DND-41 (cell line): Measurements from ENCODE around the gene GTPBP1.

Experiments
- ATAC-seq: fragments of 200-7000 bp; cut with Tn5 transposase; 3 replicates; pipeline ENCODE4 v1.9.1; 2021; ENCODE audit warnings: low read depth; ENCODE audit not compliant: insufficient read depth
- DNase-seq: peaks from one replicate; pipeline ENCODE4 v3.0.0-alpha.2; 2020
- H2AFZ ChIP-seq: 2 replicates; pipeline ENCODE4 v1.6.0; 2012; ENCODE audit warnings: low read depth, low read length
- H3K27ac ChIP-seq: 2 replicates; pipeline ENCODE4 v1.5.1; 2012; ENCODE audit warnings: low read length, inconsistent platforms
- H3K27me3 ChIP-seq: fragments of 200-600 bp; sonication (generic); 2 replicates; pipeline ENCODE4 v1.6.0; 2012; ENCODE audit warnings: low read length, mild to moderate bottlenecking, inconsistent platforms; ENCODE audit not compliant: insufficient read depth, poor library complexity
- H3K36me3 ChIP-seq: 2 replicates; pipeline ENCODE4 v1.5.1; 2012; ENCODE audit warnings: low read length, inconsistent platforms; ENCODE audit not compliant: insufficient read depth
- H3K4me1 ChIP-seq: 2 replicates; pipeline ENCODE4 v1.5.1; 2012; ENCODE audit warnings: mild to moderate bottlenecking, low read length; ENCODE audit not compliant: insufficient read depth
- H3K4me2 ChIP-seq: 2 replicates; pipeline ENCODE4 v1.6.0; 2012; ENCODE audit warnings: mild to moderate bottlenecking, moderate library complexity, low read length, inconsistent platforms; ENCODE audit not compliant: insufficient read depth
- H3K4me3 ChIP-seq, 2 experiments: fragments of 200-600 bp in 1 of 2; shearing (Covaris generic) in 1 of 2; 2 replicates each; pipeline ENCODE4 v1.5.1; 2012 to 2016; ENCODE audit warnings: inconsistent platforms in 2 of 2, low read length in 2 of 2, mild to moderate bottlenecking in 2 of 2, low read depth in 1 of 2, moderate library complexity in 1 of 2
- H3K79me2 ChIP-seq: 2 replicates; pipeline ENCODE4 v1.6.0; 2012; ENCODE audit warnings: low read length, inconsistent platforms; ENCODE audit not compliant: insufficient read depth
- H3K9ac ChIP-seq: 2 replicates; pipeline ENCODE4 v1.6.0; 2012; ENCODE audit warnings: low read depth, mild to moderate bottlenecking, inconsistent platforms, low read length, moderate library complexity
- H3K9me3 ChIP-seq: 2 replicates; pipeline ENCODE4 v1.5.1; 2012; ENCODE audit warnings: low read length, moderate library complexity, mild to moderate bottlenecking, inconsistent platforms; ENCODE audit not compliant: insufficient read depth, severe bottlenecking
- H4K20me1 ChIP-seq: 2 replicates; pipeline ENCODE4 v1.6.0; 2012; ENCODE audit warnings: low read length; ENCODE audit not compliant: insufficient read depth
- CTCF ChIP-seq: IDR thresholded peaks from 2 replicates; pipeline ENCODE4 v1.5.1; 2012; ENCODE audit warnings: borderline replicate concordance, low read length, moderate library complexity, mild to moderate bottlenecking; ENCODE audit not compliant: poor library complexity, severe bottlenecking; ENCODE audit errors: extremely low read depth
- EZH2 ChIP-seq: IDR thresholded peaks from 3 replicates; pipeline ENCODE4 v1.6.1; 2012; ENCODE audit warnings: borderline replicate concordance, low read depth, mild to moderate bottlenecking, moderate library complexity, low read length, inconsistent platforms; ENCODE audit not compliant: severe bottlenecking

Gene GTPBP1

DNA sequence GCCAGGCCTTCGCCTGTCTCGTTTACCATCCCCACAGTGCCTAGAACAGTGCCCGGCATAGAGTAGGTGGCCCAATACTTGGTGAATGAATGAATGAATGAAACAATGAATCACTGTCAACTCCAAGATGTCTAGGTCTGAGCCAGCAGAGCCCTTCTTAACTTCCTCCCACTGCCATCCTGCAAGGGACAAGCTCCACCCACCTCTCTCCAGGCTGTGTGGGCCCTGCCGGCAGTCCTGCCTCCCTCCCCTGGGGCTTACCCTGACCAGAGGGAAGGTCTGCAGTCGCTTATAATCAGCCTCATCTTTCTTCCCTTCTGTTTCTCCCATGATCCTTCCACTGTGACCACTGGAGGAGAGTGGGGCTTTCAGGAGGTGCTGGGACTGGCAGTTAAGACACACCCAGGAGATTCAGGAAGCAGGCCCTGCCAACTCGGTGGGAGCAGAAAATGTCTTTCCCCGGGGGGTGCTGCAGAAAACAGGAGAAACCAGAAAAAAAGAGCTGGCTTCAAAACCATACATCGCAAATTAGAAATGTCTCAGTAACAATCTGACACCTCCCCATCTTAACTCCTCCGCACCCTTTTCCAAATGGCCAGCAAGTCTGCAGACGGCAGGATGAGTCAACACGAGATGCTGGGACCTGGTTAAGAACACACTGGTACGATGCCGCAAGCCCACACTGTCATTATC, 76.8 kb downstream of the GTPBP1 start:
- Histone ChIP-seq H3K27ac (no peak overlapping the region), H2AFZ (no peak overlapping the region), H3K27me3 (no peaks in the 10 kb centered on the region), H3K4me3 (no peak overlapping the region), H3K36me3 (no peaks in the 10 kb centered on the region), H3K4me2 (no peak overlapping the region), H3K9ac (no peak overlapping the region), H4K20me1 (peaks cover under 1% of the 10 kb centered on the region), H3K4me1 (no peaks in the 10 kb centered on the region), H3K79me2 (no peaks in the 10 kb centered on the region), H3K9me3 (no peaks in the 10 kb centered on the region)
- ATAC-seq (no peak), DNase-seq (no peak)
- TF ChIP-seq EZH2 (no peak), CTCF (no peak)
